H1 (cell line): Measurements from ENCODE around the gene DAPK3. TPM values are rescaled to one million over a fixed set of nuclear protein-coding genes. Genes with fewer than 3 reads are reported as not detected.
A peak's percentile ranks its signal among the peaks of the same experiment; 100 is the strongest.

Experiments
- CTCF ChIA-PET: fragments of 300-600 bp; sonication (Branson Sonifier 250); formaldehyde crosslinking; loops from one replicate; lab custom pipeline; 2021; ENCODE audit not compliant: partially characterized antibody; lab: Charles Lee
- POLR2A ChIA-PET: fragments of 300-600 bp; sonication (Branson Sonifier 250); formaldehyde crosslinking; loops from one replicate; lab custom pipeline; 2021; ENCODE audit warnings: inconsistent platforms; ENCODE audit not compliant: partially characterized antibody; lab: Charles Lee
- DNase-seq, 2 experiments: peaks; one replicate each; pipeline versions ENCODE4 v3.0.0 to v3.0.0-alpha.2; 2010 to 2022; ENCODE audit warnings: low spot score in 2 of 2, low read depth in 1 of 2, mixed read lengths in 1 of 2
- FAIRE-seq: peaks from 2 replicates; lab custom pipeline; 2011; peaks lifted over from hg19 to GRCh38; lab: Jason Lieb, UNC
- H2AFZ ChIP-seq: 2 replicates; pipeline ENCODE4 v1.8.1; 2012; ENCODE audit warnings: low read length, inconsistent platforms
- H2AK5ac ChIP-seq: 2 replicates; pipeline ENCODE4 v1.6.1; 2013; ENCODE audit warnings: low read depth, low read length
- H2BK120ac ChIP-seq: replicated peaks from 2 replicates; pipeline ENCODE3; 2013; ENCODE audit warnings: low read depth, low read length, inconsistent platforms
- H2BK12ac ChIP-seq: 2 replicates; pipeline ENCODE4 v1.6.1; 2013; ENCODE audit warnings: low read depth, low read length
- H2BK15ac ChIP-seq: 2 replicates; pipeline ENCODE4 v1.6.1; 2013; ENCODE audit warnings: low read length
- H2BK20ac ChIP-seq: 2 replicates; pipeline ENCODE4 v1.6.1; 2013; ENCODE audit warnings: low read length
- H2BK5ac ChIP-seq: 2 replicates; pipeline ENCODE4 v1.6.1; 2013; ENCODE audit warnings: low read depth, low read length
- H3K14ac ChIP-seq: 2 replicates; pipeline ENCODE4 v1.6.1; 2013; ENCODE audit warnings: inconsistent platforms; ENCODE audit not compliant: insufficient read length
- H3K18ac ChIP-seq: 2 replicates; pipeline ENCODE4 v1.6.1; 2013; ENCODE audit warnings: low read length; ENCODE audit errors: extremely low read depth
- H3K23ac ChIP-seq: 2 replicates; pipeline ENCODE4 v1.6.1; 2013; ENCODE audit warnings: inconsistent platforms; ENCODE audit not compliant: insufficient read length
- H3K23me2 ChIP-seq: 2 replicates; pipeline ENCODE4 v1.6.1; 2013; ENCODE audit warnings: low read depth, low read length
- H3K27ac ChIP-seq: 2 replicates; pipeline ENCODE4 v1.6.1; 2011; ENCODE audit warnings: low read depth, low read length, inconsistent platforms
- H3K27me3 ChIP-seq, 4 experiments: replicated peaks in 1 of 4; 1 replicate in 1 of 4; 2 replicates in 3 of 4; pipeline versions ENCODE4 v1.6.1 to v1.8.1; 2011 to 2013; ENCODE audit warnings: low read length in 3 of 4, mild to moderate bottlenecking in 3 of 4, inconsistent platforms in 2 of 4, mixed read lengths in 2 of 4, moderate library complexity in 1 of 4; ENCODE audit not compliant: control insufficient read depth in 3 of 4, insufficient read depth in 3 of 4; ENCODE audit errors: extremely low read depth in 1 of 4
- H3K36me3 ChIP-seq, 4 experiments: 2 replicates each; pipeline versions ENCODE4 v1.6.1 to v1.8.1; 2011 to 2013; ENCODE audit warnings: mild to moderate bottlenecking in 4 of 4, low read length in 3 of 4, moderate library complexity in 2 of 4, control low read depth in 1 of 4, inconsistent platforms in 1 of 4; ENCODE audit not compliant: insufficient read depth in 4 of 4, control insufficient read depth in 2 of 4
- H3K4ac ChIP-seq: replicated peaks from 2 replicates; pipeline ENCODE3; 2013; ENCODE audit warnings: low read length, low read depth, mixed read lengths, inconsistent platforms; ENCODE audit not compliant: insufficient read length
- H3K4me1 ChIP-seq, 4 experiments: replicated peaks in 1 of 4; 1 replicate in 1 of 4; 2 replicates in 3 of 4; pipeline versions ENCODE4 v1.6.1 to v1.8.1; 2011 to 2013; ENCODE audit warnings: low read length in 3 of 4, inconsistent platforms in 2 of 4, mixed read lengths in 1 of 4; ENCODE audit not compliant: insufficient read depth in 4 of 4, control insufficient read depth in 3 of 4
- H3K4me2 ChIP-seq, 2 experiments: 2 replicates each; pipeline versions ENCODE4 v1.6.1 to v1.8.1; 2011 to 2013; ENCODE audit warnings: low read depth in 2 of 2, low read length in 2 of 2, control low read depth in 1 of 2, inconsistent platforms in 1 of 2, mild to moderate bottlenecking in 1 of 2; ENCODE audit not compliant: insufficient read depth in 1 of 2
- H3K4me3 ChIP-seq, 4 experiments: fragments of 200-600, 300-600 bp in 1 of 4; sonication (generic), shearing (Covaris generic), sonication (Bioruptor Twin) in 1 of 4; 2 replicates each; pipeline versions ENCODE4 v1.5.1 to v1.8.1; 2011 to 2016; ENCODE audit warnings: low read length in 4 of 4, low read depth in 3 of 4, control low read depth in 2 of 4, inconsistent platforms in 2 of 4, mild to moderate bottlenecking in 2 of 4, mixed read lengths in 1 of 4, moderate library complexity in 1 of 4; ENCODE audit not compliant: insufficient read depth in 2 of 4; ENCODE audit errors: extremely low read depth in 1 of 4
- H3K56ac ChIP-seq: replicated peaks from 2 replicates; pipeline ENCODE3; 2013; ENCODE audit warnings: low read depth, mild to moderate bottlenecking, mixed read lengths, low read length, inconsistent platforms; ENCODE audit not compliant: insufficient read length
- H3K79me1 ChIP-seq: 2 replicates; pipeline ENCODE4 v1.6.1; 2013; ENCODE audit warnings: low read depth, low read length, control low read depth
- H3K79me2 ChIP-seq, 2 experiments: 2 replicates each; pipeline versions ENCODE4 v1.6.1 to v1.8.1; 2012 to 2013; ENCODE audit warnings: low read length in 2 of 2, mild to moderate bottlenecking in 2 of 2, inconsistent platforms in 1 of 2; ENCODE audit not compliant: insufficient read depth in 2 of 2, control insufficient read depth in 1 of 2
- H3K9ac ChIP-seq, 4 experiments: replicated peaks in 1 of 4; 1 replicate in 1 of 4; 2 replicates in 3 of 4; pipeline versions ENCODE4 v1.6.1 to v1.8.1; 2011 to 2013; ENCODE audit warnings: low read depth in 3 of 4, low read length in 3 of 4, control low read depth in 2 of 4, mild to moderate bottlenecking in 2 of 4, moderate library complexity in 2 of 4, inconsistent platforms in 1 of 4; ENCODE audit errors: extremely low read depth in 1 of 4
- H3K9me3 ChIP-seq, 2 experiments: 2 replicates each; pipeline versions ENCODE4 v1.6.1 to v1.8.1; 2012 to 2013; ENCODE audit warnings: mild to moderate bottlenecking in 2 of 2, moderate library complexity in 2 of 2, control low read depth in 1 of 2, inconsistent platforms in 1 of 2, low read depth in 1 of 2, low read length in 1 of 2, mixed read lengths in 1 of 2; ENCODE audit not compliant: insufficient read depth in 2 of 2
- H4K20me1 ChIP-seq, 2 experiments: replicated peaks in 1 of 2; 2 replicates each; pipeline versions ENCODE3 to v1.8.1; 2011 to 2013; ENCODE audit warnings: inconsistent platforms in 2 of 2, low read length in 2 of 2, mild to moderate bottlenecking in 1 of 2; ENCODE audit not compliant: insufficient read depth in 2 of 2, control insufficient read depth in 1 of 2
- H4K5ac ChIP-seq: 2 replicates; pipeline ENCODE4 v1.6.1; 2013; ENCODE audit warnings: low read length, low read depth, mixed read lengths, inconsistent platforms; ENCODE audit not compliant: insufficient read length
- H4K8ac ChIP-seq: 2 replicates; pipeline ENCODE4 v1.8.0; 2013; ENCODE audit warnings: mild to moderate bottlenecking, moderate library complexity, low read length, inconsistent platforms; ENCODE audit not compliant: insufficient read depth; ENCODE audit errors: extremely low read depth
- H4K91ac ChIP-seq: replicated peaks from 2 replicates; pipeline ENCODE3; 2013; ENCODE audit warnings: low read length, mixed read lengths, inconsistent platforms; ENCODE audit not compliant: insufficient read length
- ATF3 ChIP-seq: IDR thresholded peaks from 2 replicates; pipeline ENCODE4 v1.6.1; 2011; ENCODE audit warnings: low read depth, mild to moderate bottlenecking, low read length; ENCODE audit not compliant: insufficient read depth
- POLR2A ChIP-seq, 2 experiments: IDR thresholded peaks; 1 replicate in 1 of 2; 2 replicates in 1 of 2; pipeline ENCODE4 v1.6.1; 2011; ENCODE audit warnings: low read depth in 2 of 2, low read length in 2 of 2, mild to moderate bottlenecking in 2 of 2; ENCODE audit errors: control extremely low read depth in 1 of 2
- WGBS, 2 experiments: shearing (Covaris generic) in 1 of 2; methylation state at CpG; one replicate each; pipeline versions ENCODE4 v1.1.6 to v1.1.7; 2013 to 2015; ENCODE audit warnings: low lambda C conversion rate in 2 of 2, mixed read lengths in 2 of 2, inconsistent platforms in 1 of 2, low coverage in 1 of 2, missing lambda C conversion rate in 1 of 2; ENCODE audit not compliant: insufficient replicate concordance in 2 of 2, insufficient coverage in 1 of 2, insufficient read length in 1 of 2; ENCODE audit errors: extremely low coverage in 1 of 2, missing lambda C conversion rate in 1 of 2; 5-methylcytosine and 5-hydroxymethylcytosine counted together
- polyA plus RNA-seq, 7 experiments: library from polyadenylated mRNA; depleted of rRNA in 3 of 7; stranded (reverse) in 5 of 7; unstranded in 2 of 7; fragments of >200 nt in 5 of 7; fragments of 200-250 nt in 2 of 7; gene quantifications; 1 replicate in 5 of 7; 2 replicates in 1 of 7; 4 replicates in 1 of 7; pipeline versions ENCODE4 v1.2.1 to v1.2.3, GENCODE V29; 2011 to 2013; ENCODE audit warnings: missing spikeins in 2 of 7, mixed read lengths in 2 of 7
- total RNA-seq: library from RNA; stranded (reverse); fragmentation: NEBNext Ultra II Directional; extraction: Animal tissue kit (Norgen Biotek cat#: 25700); gene quantifications from 2 replicates; pipeline ENCODE4 v1.2.1, GENCODE V29; 2021

Gene DAPK3
- total and polyA plus RNA-seq, 2 of the 8 experiments (the other 6 are each of a cell fraction or from before 2014, with no cell fraction given): 53.2 to 78.1 TPM

- peak overlapping the region; percentile 79 to 99 (median 98) for H3K4me3 ChIP-seq
- H3K23me2 ChIP-seq: peaks cover 8% of the 10 kb centered on the region
- peak overlapping the region; percentile 99; the same call in 1 of the 2 replicates for H4K8ac ChIP-seq
- H2BK120ac ChIP-seq: no peak overlapping the region
- H3K4me1 ChIP-seq: peaks cover 2 to 16% (median 10%) of the 10 kb centered on the region in 4 experiments
- peak overlapping the region; percentile 95 for H3K56ac ChIP-seq
- H4K91ac ChIP-seq: peak overlapping the region; percentile 86
- peak overlapping the region; percentile 95 to 97 for H3K4me2 ChIP-seq
- no peak overlapping the region for H3K23ac ChIP-seq
- H3K36me3 ChIP-seq: peaks cover 45 to 51% (median 47%) of the 10 kb centered on the region in 4 experiments
- peak overlapping the region; percentile 95 to 99 (median 98) for H3K9ac ChIP-seq
- H3K4ac ChIP-seq: peak overlapping the region; percentile 27
- 3% methylated on average over 10 of the region's 10 CpGs; no CpG with 5 or more reads in 1 of the 2 experiments for WGBS, 2 experiments
- H2AFZ ChIP-seq: no peak overlapping the region
- H3K18ac ChIP-seq: peak overlapping the region; percentile 85
- peaks cover 16% of the 10 kb centered on the region for H3K79me1 ChIP-seq
- peak overlapping the region; percentile 84 for H3K27ac ChIP-seq
- H4K5ac ChIP-seq: no peak overlapping the region
- POLR2A ChIA-PET: interaction anchor here (1.0 to 12.0 kb wide), 47 partner anchors 9 to 411 kb away, joined by 3 to 870 read pairs (median 6); partner anchors contain the start of genes ATCAY, DAPK3, MRPL54 and NMRK2
- peaks cover 19 to 58% of the 10 kb centered on the region in 2 experiments for H3K79me2 ChIP-seq
- CTCF ChIA-PET: no interaction called here
- no peak overlapping the region for H2BK15ac ChIP-seq
- peak overlapping the region; percentile 99 for H3K14ac ChIP-seq
- no peaks in the 10 kb centered on the region for H3K9me3 ChIP-seq
- peak overlapping the region; percentile 82; the same call in 1 of the 2 replicates for H2AK5ac ChIP-seq
- peak overlapping the region; percentile 95 for H2BK5ac ChIP-seq
- no peak overlapping the region for H2BK20ac ChIP-seq
- no peak for FAIRE-seq
- peaks cover 53 to 54% of the 10 kb centered on the region in 2 experiments for H4K20me1 ChIP-seq
- no peak for TF ChIP-seq ATF3
- TF ChIP-seq POLR2A (IDR thresholded peaks at IDR 0.05; ENCODE audit: control extremely low read depth in 1 of 2, low read depth in 2 of 2, low read length in 2 of 2): peak in 1 of 2 experiments; percentile 48; a peak in 2 of 3 replicates
- TF ChIP-seq, all 59 proteins: peak for 1
- Histone ChIP-seq H3K27me3 (no peaks in the 10 kb centered on the region), H2BK12ac (no peak overlapping the region; the same call in 1 of the 2 replicates)
- DNase-seq: no peak
These were observed 13.6 kb upstream of the DAPK3 start for GRCh38 chr19:3984584-3984907.
